ENCODE measurements around the gene ZNF606.

ZNF606 gene

GRCh38 chr19:57941593-57941992 is 61.0 kb downstream of the ZNF606 start:
- H3K36me3 ChIP-seq (replicated peaks) = peaks cover 25% of the 10 kb centered on the region
- no peak overlapping the region for H3K27ac ChIP-seq
- TF ChIP-seq CTCF (IDR thresholded peaks at IDR 0.05; ENCODE audit: low read depth, low read length, missing control alignments) = no peak
- DNase-seq = no peak
- H3K27me3 ChIP-seq (replicated peaks) = no peaks in the 10 kb centered on the region
- in situ Hi-C loops (cut with HindIII; ENCODE audit: low pct_ligation_motif_present, low sequenced_read_pairs) = no loop called here
- H3K4me3 ChIP-seq (ENCODE audit: low read depth, low read length) = no peak overlapping the region

- in situ Hi-C loops (cut with HindIII; ENCODE audit: low pct_ligation_motif_present, low sequenced_read_pairs) = no loop called here
- Histone ChIP-seq H3K36me3 (replicated peaks) (no peaks in the 10 kb centered on the region), H3K27me3 (replicated peaks) (no peaks in the 10 kb centered on the region), H3K4me3 (ENCODE audit: low read depth, low read length) (no peak overlapping the region), H3K27ac (no peak overlapping the region)
- no peak for TF ChIP-seq CTCF (IDR thresholded peaks at IDR 0.05; ENCODE audit: low read depth, low read length, missing control alignments)
- DNase-seq = no peak
These were observed 66.9 kb downstream of the ZNF606 start for GRCh38 chr19:57935731-57936130.

- DNase-seq = peak; percentile 88
- Histone ChIP-seq H3K27me3 (replicated peaks) (no peaks in the 10 kb centered on the region), H3K36me3 (replicated peaks) (peaks cover 2% of the 10 kb centered on the region), H3K4me3 (ENCODE audit: low read depth, low read length) (peak within 1 kb of the TSS; percentile 80), H3K27ac (no peak within 1 kb of the TSS)
- TF ChIP-seq CTCF (IDR thresholded peaks at IDR 0.05; ENCODE audit: low read depth, low read length, missing control alignments) = no peak
- in situ Hi-C loops (cut with HindIII; ENCODE audit: low pct_ligation_motif_present, low sequenced_read_pairs) = no loop called here
These were observed 67.6 kb downstream of the ZNF606 start, which contains the start of gene ZNF418 for GRCh38 chr19:57934820-57935665. ZNF418 (minus strand) TSS chr19:57935402; CDS start chr19:57933822, 1,580 bp downstream.

- peaks cover 31% of the 10 kb centered on the region for H3K36me3 ChIP-seq (replicated peaks)
- H3K27ac ChIP-seq = no peak overlapping the region
- DNase-seq = no peak
- no peaks in the 10 kb centered on the region for H3K27me3 ChIP-seq (replicated peaks)
- in situ Hi-C loops (cut with HindIII; ENCODE audit: low pct_ligation_motif_present, low sequenced_read_pairs) = no loop called here
- no peak overlapping the region for H3K4me3 ChIP-seq (ENCODE audit: low read depth, low read length)
- no peak for TF ChIP-seq CTCF (IDR thresholded peaks at IDR 0.05; ENCODE audit: low read depth, low read length, missing control alignments)
These were observed 75.0 kb downstream of the ZNF606 start for GRCh38 chr19:57927587-57927986.
